Inflammatory macrophage treated with lipopolysaccharide for 4 hours (primary cell): ENCODE results near the gene SORCS2.

Source experiments
- DNase-seq: peaks from one replicate; pipeline ENCODE4 v3.0.0-alpha.2; 2020

The SORCS2 gene

DNA sequence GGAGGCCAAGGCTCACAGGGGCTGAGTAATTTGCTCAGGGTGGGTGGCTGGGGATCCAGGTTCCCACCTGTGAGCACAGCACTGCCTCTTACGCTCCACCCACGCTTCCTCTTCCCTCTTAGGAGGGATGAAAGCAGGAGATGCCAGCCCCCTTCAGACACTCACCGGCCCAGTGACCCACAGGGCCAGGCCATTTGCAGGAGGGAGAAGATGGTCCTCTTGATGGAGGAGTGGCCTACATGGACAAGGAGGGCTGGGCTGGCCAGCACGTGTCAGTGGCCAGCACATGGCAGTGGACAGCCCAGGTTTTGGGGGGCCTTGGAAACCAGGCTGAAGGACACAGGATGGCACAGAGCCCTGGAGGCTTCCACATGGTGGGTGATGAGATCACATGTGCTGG is 350.4 kb downstream of the SORCS2 start:
- DNase-seq, result no peak

GRCh38 chr4:7546152-7546808 is 353.9 kb downstream of the SORCS2 start:
- DNase-seq, result no peak

DNA sequence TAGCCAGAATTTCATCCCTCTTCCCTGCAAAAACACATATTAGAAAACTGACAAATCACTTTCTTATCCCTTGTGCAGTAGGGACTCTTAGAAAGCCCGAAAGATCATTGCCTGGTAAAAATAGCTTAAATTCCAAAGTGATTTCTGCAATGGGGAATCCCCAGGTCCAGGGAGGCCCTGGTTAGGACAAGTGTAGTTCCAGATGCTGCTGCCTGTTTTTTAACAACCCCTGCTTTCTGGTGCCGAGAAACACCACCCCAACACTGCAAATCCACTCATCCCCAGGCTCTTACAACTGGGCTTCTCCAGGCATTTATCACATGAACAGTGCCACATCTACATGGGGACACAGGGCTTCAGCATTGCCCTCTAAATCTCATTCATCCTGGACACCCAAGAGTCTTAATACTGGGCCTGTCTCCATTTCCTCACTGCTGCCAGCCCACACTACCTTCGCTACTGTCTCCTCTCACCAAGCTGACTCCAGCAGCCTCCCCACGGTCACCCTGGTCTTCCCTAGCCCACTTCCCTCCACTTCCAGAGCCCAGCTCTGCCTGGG is 354.6 kb downstream of the SORCS2 start:
- no peak for DNase-seq

DNA sequence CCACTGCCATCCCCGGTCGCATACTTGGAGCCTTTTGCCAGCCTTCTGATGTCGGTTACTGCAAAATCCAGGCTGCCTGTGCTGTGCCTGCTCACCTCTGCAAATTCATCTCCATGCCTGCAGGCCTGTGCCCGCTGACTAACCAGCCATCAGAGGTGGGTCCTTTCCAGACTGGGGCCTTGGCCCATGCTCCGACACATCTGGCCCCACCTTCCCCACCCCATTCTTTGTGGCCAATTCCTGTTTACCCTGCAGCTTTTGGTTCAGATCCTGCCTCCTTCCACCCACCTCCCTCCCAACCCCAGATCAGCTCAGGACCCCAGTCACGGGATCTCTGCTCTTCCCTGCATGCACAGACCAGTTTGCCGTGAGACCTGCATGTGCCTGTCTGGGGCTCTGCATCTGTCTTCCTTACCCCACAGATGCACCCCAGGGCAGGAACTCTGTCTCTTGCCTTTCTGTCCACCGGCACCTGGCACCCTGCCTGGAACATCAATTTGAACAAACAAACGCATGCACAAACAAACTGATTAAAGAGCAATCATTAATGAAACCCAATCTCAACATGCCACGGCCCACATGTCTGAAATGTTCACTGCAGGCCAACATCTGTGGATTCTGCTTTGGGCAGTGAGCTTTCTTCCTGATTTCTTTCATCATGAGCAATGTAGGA is 355.2 kb downstream of the SORCS2 start:
- no peak for DNase-seq

- DNase-seq, result no peak
Observed at GRCh38 chr4:7549866-7550265, 357.5 kb downstream of the SORCS2 start.

- no peak for DNase-seq
Observed at GRCh38 chr4:7552466-7552865, 360.1 kb downstream of the SORCS2 start.

DNA sequence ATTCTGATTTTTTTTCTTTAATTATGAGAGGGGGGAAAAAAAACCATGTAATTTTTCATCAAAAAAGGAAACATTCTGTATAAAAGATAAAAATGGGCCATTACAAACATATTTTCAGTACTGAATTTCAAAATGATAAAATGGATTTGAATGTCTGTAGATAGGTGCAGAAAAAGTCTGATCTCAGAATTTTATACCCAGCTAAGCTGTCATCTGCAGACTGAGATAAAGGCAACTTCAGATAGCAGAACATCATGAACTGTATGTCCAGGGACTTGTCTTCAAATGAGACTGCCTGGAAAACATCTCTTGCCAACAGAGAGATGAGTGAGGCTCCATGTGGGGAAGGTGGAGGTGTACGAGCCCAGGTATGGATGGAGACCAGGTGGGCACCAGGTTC is 360.9 kb downstream of the SORCS2 start:
- no peak for DNase-seq

- no peak for DNase-seq
Observed at GRCh38 chr4:7554905-7555304, 362.6 kb downstream of the SORCS2 start.

- no peak for DNase-seq
Observed at GRCh38 chr4:7556558-7556957, 364.2 kb downstream of the SORCS2 start.

DNA sequence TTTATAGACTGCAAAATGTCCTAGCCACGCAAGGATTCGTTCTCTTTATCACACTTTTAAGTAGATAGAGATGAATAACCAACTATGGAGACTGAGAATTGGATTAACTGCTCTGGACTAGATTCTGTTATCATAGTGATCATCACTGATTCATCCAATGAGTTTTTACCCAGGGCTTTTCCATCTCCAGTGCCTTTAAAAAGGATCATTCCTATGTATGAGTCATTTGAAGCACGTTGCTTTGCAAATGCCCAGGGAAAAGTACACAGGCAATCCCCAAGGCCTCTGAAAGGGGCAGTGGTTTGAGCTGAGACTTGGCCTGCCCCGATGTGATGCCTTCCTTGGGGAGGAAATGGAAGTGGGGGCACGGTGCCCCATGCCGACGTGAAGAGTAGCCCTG is 365.1 kb downstream of the SORCS2 start:
- DNase-seq, result no peak

GRCh38 chr4:7558436-7558835 is 366.1 kb downstream of the SORCS2 start:
- DNase-seq, result no peak

GRCh38 chr4:7559316-7559715 is 367.0 kb downstream of the SORCS2 start:
- DNase-seq, result no peak

DNA sequence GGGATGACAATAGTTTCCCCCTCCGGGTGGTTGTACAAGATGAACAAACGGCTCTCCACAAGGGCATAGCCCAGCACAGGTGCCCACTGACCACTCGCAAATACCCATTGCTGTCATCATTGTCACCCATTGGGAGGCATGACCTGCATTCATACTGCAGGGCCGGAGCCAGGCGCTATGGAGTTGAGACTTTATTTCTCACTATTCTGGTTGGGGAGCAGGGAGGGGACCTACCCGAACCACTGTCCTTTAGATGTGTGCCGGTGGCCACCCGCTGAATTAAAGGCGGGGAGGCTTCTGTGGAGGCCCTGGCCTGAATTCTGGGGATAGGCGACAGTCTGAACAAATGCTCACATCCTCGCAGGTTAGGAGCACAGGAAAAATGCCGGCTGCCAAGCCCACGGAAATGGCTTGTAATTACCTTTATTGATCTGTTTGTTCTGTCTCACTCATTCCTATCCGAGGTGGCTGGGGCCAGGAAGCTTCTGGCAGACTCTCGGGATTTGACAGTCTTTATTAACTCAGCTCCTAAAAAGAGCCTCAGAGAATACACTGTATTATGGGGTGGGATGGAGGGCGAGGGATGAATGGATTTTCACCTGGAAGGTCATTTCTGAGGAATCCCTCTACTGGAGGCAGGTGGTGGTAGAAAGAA is 367.5 kb downstream of the SORCS2 start:
- no peak for DNase-seq

- no peak for DNase-seq
Observed at GRCh38 chr4:7561557-7561956, 369.2 kb downstream of the SORCS2 start.

- DNase-seq, result no peak
Observed at GRCh38 chr4:7564242-7564641, 371.9 kb downstream of the SORCS2 start.

DNA sequence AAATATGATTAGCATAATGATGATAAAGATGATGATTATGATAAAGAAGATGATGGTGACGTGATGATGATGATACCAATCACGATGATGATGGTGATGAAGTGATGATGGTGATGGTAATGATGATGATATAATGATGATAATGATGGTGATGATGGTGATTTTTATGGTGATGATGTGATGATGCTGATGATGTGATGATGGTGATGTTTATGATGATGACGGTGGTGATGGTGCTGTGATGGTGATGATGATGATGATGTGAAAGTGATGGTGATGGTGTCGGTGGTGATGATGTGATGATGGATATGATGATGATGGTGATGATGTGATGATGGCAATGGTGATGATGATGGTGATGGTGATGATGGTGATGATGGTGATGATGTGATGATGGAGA is 373.1 kb downstream of the SORCS2 start:
- no peak for DNase-seq

DNA sequence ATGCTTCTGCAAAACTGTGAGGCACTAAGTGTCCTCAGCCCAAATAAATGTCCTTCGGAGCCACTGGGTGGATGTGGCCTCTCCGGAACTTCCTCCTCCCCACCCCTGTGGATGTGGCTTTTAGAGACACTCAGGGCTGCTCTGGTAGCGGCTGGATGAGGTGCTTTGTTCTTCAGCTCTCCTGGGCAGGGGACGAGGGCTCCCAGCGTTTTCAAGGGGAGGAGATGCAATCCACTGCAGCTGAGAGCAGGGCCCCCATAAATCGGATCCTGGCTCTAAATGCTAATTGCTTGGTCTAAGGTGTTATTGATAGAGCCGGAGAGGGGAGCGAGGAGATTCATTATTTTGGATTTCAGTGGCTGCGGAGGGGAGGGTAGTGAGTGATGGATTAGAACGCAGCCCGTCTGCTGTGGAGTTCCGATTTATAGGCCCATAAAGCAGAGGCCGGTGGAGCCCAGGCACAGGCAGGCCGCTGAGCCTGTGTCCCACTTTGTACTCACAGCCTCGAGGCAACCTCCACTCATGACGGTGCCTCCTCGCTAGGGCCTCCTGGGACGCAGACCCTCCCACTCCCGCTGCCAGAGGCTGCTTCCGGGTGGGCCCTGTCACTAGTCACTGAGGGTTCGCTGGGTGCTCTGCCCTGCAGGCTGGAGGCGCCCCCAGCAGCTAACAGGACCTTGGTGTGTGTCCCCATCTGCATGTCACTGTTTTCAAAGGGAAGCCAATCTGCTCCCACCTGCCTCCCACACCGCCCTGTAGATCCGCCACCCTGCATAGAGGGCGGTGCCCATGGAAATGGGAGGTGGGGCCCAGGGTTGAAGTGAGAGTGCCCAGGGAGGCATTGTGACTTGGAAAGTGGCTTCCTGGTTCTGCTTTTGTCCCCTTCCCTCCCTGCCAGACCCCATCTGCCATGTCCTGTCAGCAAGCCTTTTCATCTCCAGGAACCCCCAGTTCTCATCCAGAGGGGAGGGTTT is 377.8 kb downstream of the SORCS2 start:
- DNase-seq, result no peak

DNA sequence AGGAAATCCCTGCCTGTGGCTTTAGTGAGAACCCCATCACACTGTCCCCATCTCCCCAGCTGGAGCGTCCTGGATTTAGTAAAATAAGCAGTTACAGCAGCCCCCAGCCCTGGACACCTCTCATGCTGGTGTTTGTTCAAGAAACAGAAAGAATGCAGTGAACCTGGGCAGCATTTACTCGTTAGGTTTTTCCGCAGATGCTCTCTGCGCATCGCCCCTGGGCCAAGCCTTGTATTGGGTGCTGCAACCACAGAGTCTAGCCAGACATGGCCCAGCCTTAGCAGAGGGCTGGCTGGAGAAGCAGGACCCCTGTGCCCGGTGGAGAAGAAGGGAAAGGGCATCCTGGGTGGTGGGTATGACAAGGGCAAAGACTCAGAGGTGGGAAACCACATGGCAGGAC is 378.7 kb downstream of the SORCS2 start:
- no peak for DNase-seq

DNA sequence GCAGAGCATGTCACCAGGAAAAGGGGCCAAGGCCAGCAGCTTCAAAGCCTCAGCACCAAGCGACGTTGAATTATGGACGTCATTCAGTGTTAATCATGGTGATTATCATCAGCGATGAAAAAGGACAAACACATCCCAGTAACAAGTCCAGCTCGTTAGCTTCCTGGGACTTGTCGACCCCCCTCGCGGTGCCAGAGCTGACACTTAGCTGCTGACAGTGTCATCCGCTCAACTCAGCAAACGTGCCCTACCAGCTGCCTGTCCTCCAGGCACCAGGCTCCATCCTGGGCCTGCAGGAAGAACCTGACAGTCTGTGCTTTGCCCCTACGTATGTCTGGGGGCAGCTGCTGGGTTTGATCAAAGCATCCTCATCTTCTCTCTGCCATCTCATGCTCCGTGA is 379.4 kb downstream of the SORCS2 start:
- no peak for DNase-seq

- DNase-seq, result no peak
Observed at GRCh38 chr4:7572894-7573293, 380.6 kb downstream of the SORCS2 start.

GRCh38 chr4:7573576-7574091 is 381.3 kb downstream of the SORCS2 start:
- no peak for DNase-seq

- no peak for DNase-seq
Observed at GRCh38 chr4:7574287-7575014, 382.1 kb downstream of the SORCS2 start.
